NCI-H2196 (cell line): Measurements from ENCODE around the gene LGALSL.

Source experiments
- DNase-seq: peaks from one replicate; lab custom pipeline; 2025; ENCODE audit not compliant: unreplicated experiment; lab: John Stamatoyannopoulos, UW

The LGALSL gene

GRCh38 chr2:64492272-64492671, 38.3 kb downstream of the LGALSL start:
- no peak for DNase-seq

GRCh38 chr2:64492821-64493220, 38.9 kb downstream of the LGALSL start:
- no peak for DNase-seq

GRCh38 chr2:64493788-64494187, 39.8 kb downstream of the LGALSL start:
- DNase-seq = no peak

- DNase-seq = no peak
Measured at GRCh38 chr2:64498438-64498837, 44.5 kb downstream of the LGALSL start.

- no peak for DNase-seq
Measured at GRCh38 chr2:64500549-64500948, 46.6 kb downstream of the LGALSL start.

- no peak for DNase-seq
Measured at GRCh38 chr2:64501946-64502345, 48.0 kb downstream of the LGALSL start.

- DNase-seq = no peak
Measured at GRCh38 chr2:64502860-64503259, 48.9 kb downstream of the LGALSL start.

GRCh38 chr2:64504774-64505720, 51.1 kb downstream of the LGALSL start:
- no peak for DNase-seq

GRCh38 chr2:64506686-64507085, 52.7 kb downstream of the LGALSL start:
- DNase-seq = no peak
